HepG2 (cell line): ENCODE results near the gene TRIM31. TPM values are rescaled to one million over a fixed set of nuclear protein-coding genes. Genes with fewer than 3 reads are reported as not detected.

ENCODE experiments used
- AGO1 ChIP-seq: fragments of 200-400 bp; formaldehyde crosslinking; IDR thresholded peaks from 2 replicates; pipeline ENCODE4 v1.6.1; 2017; ENCODE audit warnings: mild to moderate bottlenecking, low read depth, low read length, moderate library complexity; ENCODE audit not compliant: poor library complexity, severe bottlenecking
- BRCA1 ChIP-seq: sonication (generic); formaldehyde crosslinking; IDR thresholded peaks from 2 replicates; pipeline ENCODE4 v1.4.0; 2020; ENCODE audit warnings: missing genetic modification reagents
- DMAP1 ChIP-seq: IDR thresholded peaks from 2 replicates; pipeline ENCODE4 v1.6.1; 2016
- HDAC6 ChIP-seq: fragments of 200-600 bp; sonication (generic); IDR thresholded peaks from 2 replicates; pipeline ENCODE4 v1.7.0; 2017; ENCODE audit warnings: mild to moderate bottlenecking, antibody characterized with exemption, low read length, low read depth
- KLF16 ChIP-seq, 2 experiments: sonication (generic) in 1 of 2; formaldehyde crosslinking in 1 of 2; IDR thresholded peaks; 2 replicates each; pipeline versions ENCODE4 v1.6.1 to v1.8.0; 2016 to 2023; ENCODE audit warnings: missing genetic modification reagents in 2 of 2, missing compliant biosample characterization in 1 of 2
- KLF9 ChIP-seq: IDR thresholded peaks from 2 replicates; pipeline ENCODE4 v1.6.1; 2016; ENCODE audit warnings: low read depth
- MAF1 ChIP-seq: sonication (generic); formaldehyde crosslinking; IDR thresholded peaks from 2 replicates; pipeline ENCODE4 v1.5.0; 2020; ENCODE audit warnings: missing genetic modification reagents, borderline replicate concordance
- NKX3-1 ChIP-seq: sonication (generic); formaldehyde crosslinking; IDR thresholded peaks from 2 replicates; pipeline ENCODE4 v1.5.0; 2020; ENCODE audit warnings: missing genetic modification reagents
- PHF21A ChIP-seq: sonication (generic); formaldehyde crosslinking; IDR thresholded peaks from 2 replicates; pipeline ENCODE4 v1.5.0; 2020; ENCODE audit warnings: mild to moderate bottlenecking, missing genetic modification reagents
- PRPF4 ChIP-seq: fragments of 200-400 bp; formaldehyde crosslinking; IDR thresholded peaks from 2 replicates; pipeline ENCODE4 v1.6.1; 2016; ENCODE audit warnings: low read length, low read depth; ENCODE audit not compliant: poor library complexity, severe bottlenecking
- SKI ChIP-seq: fragments of 450-650 bp; IDR thresholded peaks from one replicate; pipeline ENCODE4 v1.6.1; 2018; ENCODE audit warnings: mild to moderate bottlenecking; ENCODE audit not compliant: partially characterized antibody
- SPEN ChIP-seq: sonication (generic); formaldehyde crosslinking; IDR thresholded peaks from 2 replicates; pipeline ENCODE4 v1.5.1; 2020; ENCODE audit warnings: low read depth, mild to moderate bottlenecking, missing genetic modification reagents
- TCF7 ChIP-seq: sonication (generic); IDR thresholded peaks from 2 replicates; pipeline ENCODE4 v1.6.1; 2016; ENCODE audit warnings: antibody characterized with exemption, low read depth
- ZFP36L1 ChIP-seq: sonication (generic); formaldehyde crosslinking; IDR thresholded peaks from 2 replicates; pipeline ENCODE4 v1.8.0; 2022; ENCODE audit warnings: mild to moderate bottlenecking, missing genetic modification reagents, moderate library complexity
- ZMYM3 ChIP-seq: sonication (generic); formaldehyde crosslinking; IDR thresholded peaks from 2 replicates; pipeline ENCODE4 v1.5.1; 2020; ENCODE audit warnings: mild to moderate bottlenecking, missing genetic modification reagents
- ZNF337 ChIP-seq: sonication (generic); formaldehyde crosslinking; IDR thresholded peaks from 2 replicates; pipeline ENCODE4 v1.5.1; 2020; ENCODE audit warnings: missing genetic modification reagents, low read depth, mild to moderate bottlenecking, borderline replicate concordance
- ZNF781 ChIP-seq: sonication (generic); formaldehyde crosslinking; IDR thresholded peaks from 2 replicates; pipeline ENCODE4 v1.5.1; 2020; ENCODE audit warnings: borderline replicate concordance, mild to moderate bottlenecking, missing genetic modification reagents; ENCODE audit errors: not compliant biosample characterization
- ZSCAN31 ChIP-seq: sonication (generic); formaldehyde crosslinking; IDR thresholded peaks from 2 replicates; pipeline ENCODE4 v1.5.0; 2020; ENCODE audit warnings: low read depth, mild to moderate bottlenecking, missing genetic modification reagents
- polyA plus RNA-seq, 8 experiments: library from polyadenylated mRNA; depleted of rRNA in 3 of 8; stranded (reverse) in 7 of 8; unstranded in 1 of 8; fragments of >200 nt; fragmentation: Illumina TruSeq in 4 of 8; extraction: Trizol in 4 of 8; gene quantifications; 2 replicates each; pipeline versions ENCODE4 v1.2.1 to v1.2.3, GENCODE V29; 2011 to 2016; ENCODE audit warnings: low read depth in 4 of 8, missing spikeins in 1 of 8, mixed read lengths in 1 of 8; ENCODE audit not compliant: insufficient read depth in 1 of 8
- total RNA-seq, 5 experiments: library from RNA; depleted of rRNA; stranded (reverse); fragments of >200 nt; fragmentation: Illumina TruSeq; extraction: Trizol; gene quantifications; 2 replicates each; pipeline ENCODE4 v1.2.3, GENCODE V29; 2016; ENCODE audit warnings: low read depth in 1 of 5
- TF ChIP-seq, protein P1 (sequence below): sonication (generic); formaldehyde crosslinking; IDR thresholded peaks from 2 replicates; pipeline ENCODE4 v1.5.1; 2020; ENCODE audit warnings: missing genetic modification reagents, mild to moderate bottlenecking, borderline replicate concordance
- TF ChIP-seq, protein P2 (sequence below), 2 experiments: sonication (generic) in 1 of 2; formaldehyde crosslinking in 1 of 2; IDR thresholded peaks; 2 replicates each; pipeline versions ENCODE4 v1.4.0 to v1.6.1; 2018 to 2020; ENCODE audit warnings: missing genetic modification reagents in 2 of 2, borderline replicate concordance in 1 of 2, low read depth in 1 of 2, mild to moderate bottlenecking in 1 of 2, missing biosample characterization in 1 of 2
- TF ChIP-seq, protein P3 (sequence below): IDR thresholded peaks from 2 replicates; pipeline ENCODE4 v1.6.1; 2016; ENCODE audit warnings: low read depth, borderline replicate concordance
- TF ChIP-seq, protein P4 (sequence below): sonication (generic); formaldehyde crosslinking; IDR thresholded peaks from 2 replicates; pipeline ENCODE4 v1.5.1; 2020; ENCODE audit warnings: missing genetic modification reagents, mild to moderate bottlenecking, borderline replicate concordance

TRIM31 gene
- total and polyA plus RNA-seq, 2 of the 13 experiments (the other 11 are each of a cell fraction or from before 2014, with no cell fraction given) = 0.13 to 0.51 TPM

DNA sequence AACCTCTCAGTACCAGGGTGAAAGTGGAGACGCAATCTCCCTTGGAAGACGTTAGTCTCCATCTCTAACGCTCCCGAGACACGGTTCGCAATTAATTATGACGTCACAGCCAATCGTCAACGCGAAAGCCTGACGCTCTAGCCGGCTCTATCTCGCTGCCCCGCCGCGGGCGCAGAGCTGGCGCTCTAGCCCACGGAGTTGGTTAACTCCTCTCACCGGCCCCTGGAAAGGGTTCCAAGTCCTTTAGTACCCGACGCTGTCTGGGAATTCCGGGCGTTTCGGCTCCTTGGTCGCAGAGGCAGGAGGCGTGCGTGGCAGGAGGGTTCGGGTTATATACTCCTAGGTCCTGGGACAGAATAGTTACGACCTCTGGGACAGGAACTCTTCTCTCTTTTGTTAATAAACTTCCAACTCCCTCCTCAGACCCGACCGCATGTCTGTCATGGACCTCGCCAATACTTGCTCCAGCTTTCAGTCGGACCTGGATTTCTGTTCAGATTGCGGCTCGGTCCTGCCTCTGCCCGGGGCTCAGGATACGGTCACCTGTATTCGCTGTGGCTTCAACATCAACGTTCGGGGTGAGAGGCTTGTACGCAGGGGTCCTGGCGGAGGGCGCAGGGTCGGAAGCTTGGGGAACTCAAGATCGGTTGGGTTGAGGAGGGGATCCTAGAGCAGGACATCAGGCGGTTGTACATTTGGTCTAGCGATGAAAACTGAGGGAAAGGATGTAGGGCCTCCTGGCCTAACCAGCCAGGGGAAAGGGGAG is 51.6 kb downstream of the TRIM31 start, which contains the start of gene POLR1H (continued):
- no peak for TF ChIP-seq HDAC6
- TF ChIP-seq, protein P1, sequence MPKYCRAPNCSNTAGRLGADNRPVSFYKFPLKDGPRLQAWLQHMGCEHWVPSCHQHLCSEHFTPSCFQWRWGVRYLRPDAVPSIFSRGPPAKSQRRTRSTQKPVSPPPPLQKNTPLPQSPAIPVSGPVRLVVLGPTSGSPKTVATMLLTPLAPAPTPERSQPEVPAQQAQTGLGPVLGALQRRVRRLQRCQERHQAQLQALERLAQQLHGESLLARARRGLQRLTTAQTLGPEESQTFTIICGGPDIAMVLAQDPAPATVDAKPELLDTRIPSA = no peak
- TF ChIP-seq ZNF781 = peak; percentile 81
- TF ChIP-seq ZSCAN31 = peak; percentile 87
- no peak for TF ChIP-seq KLF9
- no peak for TF ChIP-seq ZMYM3 (CRISPR knock-in tag)
- TF ChIP-seq, protein P2, sequence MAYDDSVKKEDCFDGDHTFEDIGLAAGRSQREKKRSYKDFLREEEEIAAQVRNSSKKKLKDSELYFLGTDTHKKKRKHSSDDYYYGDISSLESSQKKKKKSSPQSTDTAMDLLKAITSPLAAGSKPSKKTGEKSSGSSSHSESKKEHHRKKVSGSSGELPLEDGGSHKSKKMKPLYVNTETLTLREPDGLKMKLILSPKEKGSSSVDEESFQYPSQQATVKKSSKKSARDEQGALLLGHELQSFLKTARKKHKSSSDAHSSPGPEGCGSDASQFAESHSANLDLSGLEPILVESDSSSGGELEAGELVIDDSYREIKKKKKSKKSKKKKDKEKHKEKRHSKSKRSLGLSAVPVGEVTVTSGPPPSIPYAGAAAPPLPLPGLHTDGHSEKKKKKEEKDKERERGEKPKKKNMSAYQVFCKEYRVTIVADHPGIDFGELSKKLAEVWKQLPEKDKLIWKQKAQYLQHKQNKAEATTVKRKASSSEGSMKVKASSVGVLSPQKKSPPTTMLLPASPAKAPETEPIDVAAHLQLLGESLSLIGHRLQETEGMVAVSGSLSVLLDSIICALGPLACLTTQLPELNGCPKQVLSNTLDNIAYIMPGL (CRISPR knock-in tag; IDR thresholded peaks at IDR 0.05; ENCODE audit: borderline replicate concordance in 1 of 2, low read depth in 1 of 2) = peak; percentile 84 to 90
- no peak for TF ChIP-seq ZNF337
- no peak for TF ChIP-seq PRPF4
- no peak for TF ChIP-seq AGO1
- peak; percentile 94 for TF ChIP-seq DMAP1
- TF ChIP-seq BRCA1 (CRISPR knock-in tag) = peak; percentile 98
- peak; percentile 94; the same call in 1 of the 2 replicates for TF ChIP-seq MAF1 (CRISPR knock-in tag)
- TF ChIP-seq, protein P3, sequence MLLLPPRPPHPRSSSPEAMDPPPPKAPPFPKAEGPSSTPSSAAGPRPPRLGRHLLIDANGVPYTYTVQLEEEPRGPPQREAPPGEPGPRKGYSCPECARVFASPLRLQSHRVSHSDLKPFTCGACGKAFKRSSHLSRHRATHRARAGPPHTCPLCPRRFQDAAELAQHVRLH (CRISPR knock-in tag) = peak; percentile 81
- peak in 1 of 2 experiments; percentile 99; a peak in 2 of 4 replicates for TF ChIP-seq KLF16 (CRISPR knock-in tag; IDR thresholded peaks at IDR 0.05)
- TF ChIP-seq, protein P4, sequence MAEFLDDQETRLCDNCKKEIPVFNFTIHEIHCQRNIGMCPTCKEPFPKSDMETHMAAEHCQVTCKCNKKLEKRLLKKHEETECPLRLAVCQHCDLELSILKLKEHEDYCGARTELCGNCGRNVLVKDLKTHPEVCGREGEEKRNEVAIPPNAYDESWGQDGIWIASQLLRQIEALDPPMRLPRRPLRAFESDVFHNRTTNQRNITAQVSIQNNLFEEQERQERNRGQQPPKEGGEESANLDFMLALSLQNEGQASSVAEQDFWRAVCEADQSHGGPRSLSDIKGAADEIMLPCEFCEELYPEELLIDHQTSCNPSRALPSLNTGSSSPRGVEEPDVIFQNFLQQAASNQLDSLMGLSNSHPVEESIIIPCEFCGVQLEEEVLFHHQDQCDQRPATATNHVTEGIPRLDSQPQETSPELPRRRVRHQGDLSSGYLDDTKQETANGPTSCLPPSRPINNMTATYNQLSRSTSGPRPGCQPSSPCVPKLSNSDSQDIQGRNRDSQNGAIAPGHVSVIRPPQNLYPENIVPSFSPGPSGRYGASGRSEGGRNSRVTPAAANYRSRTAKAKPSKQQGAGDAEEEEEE (CRISPR knock-in tag) = peak; percentile 97
- TF ChIP-seq ZFP36L1 (CRISPR knock-in tag) = peak; percentile 60; the same call in 1 of the 2 replicates
- peak; percentile 97 for TF ChIP-seq NKX3-1
- TF ChIP-seq PHF21A = peak; percentile 98
- TF ChIP-seq SKI = peak; percentile 91
- no peak for TF ChIP-seq TCF7
- peak; percentile 97 for TF ChIP-seq SPEN
